Measurements from ENCODE around the gene KANSL1L.

Gene KANSL1L

GRCh38 chr2:210171309-210172218, at the start of gene KANSL1L:
Gene KANSL1L, minus strand, starts transcription at chr2:210171409. Its CDS starts 16,827 bp downstream, at chr2:210154582.
- peak; percentile 67 to 96 for DNase-seq (ENCODE audit: low read depth in 1 of 2, low spot score in 1 of 2)
- in situ Hi-C loops (cut with HindIII; ENCODE audit: low pct_unique_long_range_greater_than_20kb, low sequenced_read_pairs): no loop called here
- TF ChIP-seq JUND (IDR thresholded peaks at IDR 0.05; ENCODE audit: low read depth): no peak

- in situ Hi-C loops (cut with HindIII; ENCODE audit: low pct_unique_long_range_greater_than_20kb, low sequenced_read_pairs): no loop called here
- DNase-seq (ENCODE audit: low read depth in 1 of 2, low spot score in 1 of 2): no peak
- no peak for TF ChIP-seq JUND (IDR thresholded peaks at IDR 0.05; ENCODE audit: low read depth)
Measured at GRCh38 chr2:210215120-210215519, 43.9 kb upstream of the KANSL1L start.

- TF ChIP-seq JUND (IDR thresholded peaks at IDR 0.05; ENCODE audit: low read depth): no peak
- in situ Hi-C loops (cut with HindIII; ENCODE audit: low pct_unique_long_range_greater_than_20kb, low sequenced_read_pairs): no loop called here
- DNase-seq (ENCODE audit: low read depth in 1 of 2, low spot score in 1 of 2): no peak
Measured at GRCh38 chr2:210210185-210210584, 39.0 kb upstream of the KANSL1L start.

GRCh38 chr2:210207929-210208328, 36.7 kb upstream of the KANSL1L start:
- in situ Hi-C loops (cut with HindIII; ENCODE audit: low pct_unique_long_range_greater_than_20kb, low sequenced_read_pairs): no loop called here
- no peak for DNase-seq (ENCODE audit: low read depth in 1 of 2, low spot score in 1 of 2)
- no peak for TF ChIP-seq JUND (IDR thresholded peaks at IDR 0.05; ENCODE audit: low read depth)

GRCh38 chr2:210203558-210203957, 32.3 kb upstream of the KANSL1L start:
- in situ Hi-C loops (cut with HindIII; ENCODE audit: low pct_unique_long_range_greater_than_20kb, low sequenced_read_pairs): no loop called here
- DNase-seq (ENCODE audit: low read depth in 1 of 2, low spot score in 1 of 2): no peak
- no peak for TF ChIP-seq JUND (IDR thresholded peaks at IDR 0.05; ENCODE audit: low read depth)

GRCh38 chr2:210203147-210203546, 31.9 kb upstream of the KANSL1L start:
- TF ChIP-seq JUND (IDR thresholded peaks at IDR 0.05; ENCODE audit: low read depth): no peak
- no peak for DNase-seq (ENCODE audit: low read depth in 1 of 2, low spot score in 1 of 2)
- in situ Hi-C loops (cut with HindIII; ENCODE audit: low pct_unique_long_range_greater_than_20kb, low sequenced_read_pairs): no loop called here

- TF ChIP-seq JUND (IDR thresholded peaks at IDR 0.05; ENCODE audit: low read depth): no peak
- in situ Hi-C loops (cut with HindIII; ENCODE audit: low pct_unique_long_range_greater_than_20kb, low sequenced_read_pairs): no loop called here
- no peak for DNase-seq (ENCODE audit: low read depth in 1 of 2, low spot score in 1 of 2)
Measured at GRCh38 chr2:210199854-210200253, 28.6 kb upstream of the KANSL1L start.

- DNase-seq (ENCODE audit: low read depth in 1 of 2, low spot score in 1 of 2): peak in 1 of 2 experiments; percentile 29
- in situ Hi-C loops (cut with HindIII; ENCODE audit: low pct_unique_long_range_greater_than_20kb, low sequenced_read_pairs): no loop called here
- TF ChIP-seq JUND (IDR thresholded peaks at IDR 0.05; ENCODE audit: low read depth): no peak
Measured at GRCh38 chr2:210199186-210199765, 28.1 kb upstream of the KANSL1L start.

GRCh38 chr2:210198326-210198725, 27.1 kb upstream of the KANSL1L start:
- DNase-seq (ENCODE audit: low read depth in 1 of 2, low spot score in 1 of 2): no peak
- TF ChIP-seq JUND (IDR thresholded peaks at IDR 0.05; ENCODE audit: low read depth): no peak
- in situ Hi-C loops (cut with HindIII; ENCODE audit: low pct_unique_long_range_greater_than_20kb, low sequenced_read_pairs): no loop called here

GRCh38 chr2:210197720-210198119, 26.5 kb upstream of the KANSL1L start:
- no peak for DNase-seq (ENCODE audit: low read depth in 1 of 2, low spot score in 1 of 2)

GRCh38 chr2:210195101-210195852, 24.1 kb upstream of the KANSL1L start:
- TF ChIP-seq JUND (IDR thresholded peaks at IDR 0.05; ENCODE audit: low read depth): no peak
- peak in 1 of 2 experiments; percentile 50 for DNase-seq (ENCODE audit: low read depth in 1 of 2, low spot score in 1 of 2)
- in situ Hi-C loops (cut with HindIII; ENCODE audit: low pct_unique_long_range_greater_than_20kb, low sequenced_read_pairs): no loop called here

More at GRCh38 chr2:210197720-210198119, 26.5 kb upstream of the KANSL1L start:
- in situ Hi-C loops (cut with HindIII; ENCODE audit: low pct_unique_long_range_greater_than_20kb, low sequenced_read_pairs): no loop called here
- no peak for TF ChIP-seq JUND (IDR thresholded peaks at IDR 0.05; ENCODE audit: low read depth)

- in situ Hi-C loops (cut with HindIII; ENCODE audit: low pct_unique_long_range_greater_than_20kb, low sequenced_read_pairs): no loop called here
- DNase-seq (ENCODE audit: low read depth in 1 of 2, low spot score in 1 of 2): no peak
- no peak for TF ChIP-seq JUND (IDR thresholded peaks at IDR 0.05; ENCODE audit: low read depth)
Measured at GRCh38 chr2:210190345-210190744, 19.1 kb upstream of the KANSL1L start.

All from T47D (cell line).